SK-N-SH treated with all-trans-retinoic acid at 6 μM for 48 hours (cell line): Measurements from ENCODE around the gene EML6.

Source experiments
- ATAC-seq: fragments of 200-7000 bp; cut with Tn5 transposase; 3 replicates; pipeline ENCODE4 v1.9.1; 2020; ENCODE audit warnings: mild to moderate bottlenecking, moderate library complexity
- BACH2 ChIP-seq: fragments of 250-450 bp; sonication (Bioruptor Pico); IDR thresholded peaks from 2 replicates; pipeline ENCODE4 v1.9.0; 2021; ENCODE audit warnings: mild to moderate bottlenecking, borderline replicate concordance
- CSDC2 ChIP-seq: fragments of 250-450 bp; sonication (Bioruptor Pico); IDR thresholded peaks from 2 replicates; pipeline ENCODE4 v1.5.0; 2020; ENCODE audit warnings: mild to moderate bottlenecking, moderate library complexity
- ESRRG ChIP-seq: fragments of 250-450 bp; sonication (Bioruptor Pico); IDR thresholded peaks from 2 replicates; pipeline ENCODE4 v1.6.1; 2021; ENCODE audit warnings: mild to moderate bottlenecking
- ISL1 ChIP-seq: fragments of 250-450 bp; sonication (Bioruptor Pico); IDR thresholded peaks from 2 replicates; pipeline ENCODE4 v2.1.2; 2022; ENCODE audit warnings: mild to moderate bottlenecking, moderate library complexity
- OSR1 ChIP-seq: fragments of 250-450 bp; sonication (Bioruptor Pico); IDR thresholded peaks from 2 replicates; pipeline ENCODE4 v1.8.0; 2022; ENCODE audit warnings: moderate library complexity, mild to moderate bottlenecking, inconsistent platforms
- PPARA ChIP-seq: fragments of 250-450 bp; sonication (Bioruptor Pico); IDR thresholded peaks from 2 replicates; pipeline ENCODE4 v1.5.0; 2020; ENCODE audit warnings: mild to moderate bottlenecking, borderline replicate concordance
- RARB ChIP-seq: fragments of 250-450 bp; sonication (Bioruptor Pico); IDR thresholded peaks from 2 replicates; pipeline ENCODE4 v1.8.0; 2021; ENCODE audit warnings: mild to moderate bottlenecking, moderate library complexity
- SNAI2 ChIP-seq: fragments of 250-450 bp; sonication (Bioruptor Pico); IDR thresholded peaks from 2 replicates; pipeline ENCODE4 v1.5.0; 2020; ENCODE audit warnings: mild to moderate bottlenecking, moderate library complexity
- TCF4 ChIP-seq: fragments of 250-450 bp; sonication (Bioruptor Pico); IDR thresholded peaks from 2 replicates; pipeline ENCODE4 v1.8.0; 2021; ENCODE audit warnings: mild to moderate bottlenecking, moderate library complexity, borderline replicate concordance
- TOX ChIP-seq: fragments of 250-450 bp; sonication (Bioruptor Pico); IDR thresholded peaks from 2 replicates; pipeline ENCODE4 v1.8.0; 2021; ENCODE audit warnings: mild to moderate bottlenecking, moderate library complexity, borderline replicate concordance
- ZC3H10 ChIP-seq: fragments of 250-450 bp; sonication (Bioruptor Pico); IDR thresholded peaks from 2 replicates; pipeline ENCODE4 v1.5.1; 2021; ENCODE audit warnings: mild to moderate bottlenecking, moderate library complexity
- ZNF70 ChIP-seq: fragments of 450-650 bp; formaldehyde crosslinking; IDR thresholded peaks from 2 replicates; pipeline ENCODE4 v1.5.0; 2020; ENCODE audit warnings: mild to moderate bottlenecking, moderate library complexity
- ZNF8 ChIP-seq: fragments of 450-650 bp; formaldehyde crosslinking; IDR thresholded peaks from 2 replicates; pipeline ENCODE4 v1.5.0; 2020; ENCODE audit warnings: mild to moderate bottlenecking, moderate library complexity
- TF ChIP-seq, protein P1 (sequence below): fragments of 250-450 bp; sonication (Bioruptor Pico); IDR thresholded peaks from 2 replicates; pipeline ENCODE4 v1.5.1; 2020; ENCODE audit warnings: low read depth, mild to moderate bottlenecking, moderate library complexity
- TF ChIP-seq, protein P2 (sequence below): fragments of 250-450 bp; sonication (Bioruptor Pico); IDR thresholded peaks from 2 replicates; pipeline ENCODE4 v1.8.0; 2021; ENCODE audit warnings: low read depth, mild to moderate bottlenecking, moderate library complexity, borderline replicate concordance
- TF ChIP-seq, protein P3 (sequence below): fragments of 250-450 bp; sonication (Bioruptor Pico); IDR thresholded peaks from 2 replicates; pipeline ENCODE4 v1.5.1; 2021; ENCODE audit warnings: mild to moderate bottlenecking, moderate library complexity
- TF ChIP-seq, protein P4 (sequence below): fragments of 250-450 bp; sonication (Bioruptor Pico); IDR thresholded peaks from 2 replicates; pipeline ENCODE4 v1.5.0; 2020; ENCODE audit warnings: mild to moderate bottlenecking, moderate library complexity
- TF ChIP-seq, protein P5 (sequence below): fragments of 250-450 bp; sonication (Bioruptor Pico); IDR thresholded peaks from 2 replicates; pipeline ENCODE4 v1.8.0; 2020; ENCODE audit warnings: mild to moderate bottlenecking, moderate library complexity, borderline replicate concordance

Gene EML6

DNA sequence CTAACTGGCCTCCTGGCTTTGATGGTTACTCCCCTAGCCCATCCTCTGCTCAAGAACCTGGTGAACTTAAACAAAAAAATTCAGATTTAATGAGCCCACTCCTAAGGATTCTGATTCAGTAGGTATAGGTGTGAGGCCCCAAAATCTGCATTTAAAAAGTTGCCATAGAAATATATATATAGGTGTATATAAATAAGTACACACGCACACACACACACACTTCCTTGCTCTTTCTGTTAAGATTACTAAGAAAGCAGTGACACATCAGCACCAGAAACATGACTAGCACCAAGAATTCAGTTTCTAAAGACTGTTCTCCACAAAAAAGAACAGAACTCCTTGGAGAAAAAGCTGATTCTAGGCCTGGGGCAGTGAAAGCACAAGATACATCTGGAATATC lies 17.8 kb downstream of the EML6 start:
- ATAC-seq = no peak
- TF ChIP-seq TOX = no peak
- TF ChIP-seq ZC3H10 (CRISPR knock-in tag) = no peak
- TF ChIP-seq ISL1 (CRISPR knock-in tag) = no peak
- TF ChIP-seq, protein P1, sequence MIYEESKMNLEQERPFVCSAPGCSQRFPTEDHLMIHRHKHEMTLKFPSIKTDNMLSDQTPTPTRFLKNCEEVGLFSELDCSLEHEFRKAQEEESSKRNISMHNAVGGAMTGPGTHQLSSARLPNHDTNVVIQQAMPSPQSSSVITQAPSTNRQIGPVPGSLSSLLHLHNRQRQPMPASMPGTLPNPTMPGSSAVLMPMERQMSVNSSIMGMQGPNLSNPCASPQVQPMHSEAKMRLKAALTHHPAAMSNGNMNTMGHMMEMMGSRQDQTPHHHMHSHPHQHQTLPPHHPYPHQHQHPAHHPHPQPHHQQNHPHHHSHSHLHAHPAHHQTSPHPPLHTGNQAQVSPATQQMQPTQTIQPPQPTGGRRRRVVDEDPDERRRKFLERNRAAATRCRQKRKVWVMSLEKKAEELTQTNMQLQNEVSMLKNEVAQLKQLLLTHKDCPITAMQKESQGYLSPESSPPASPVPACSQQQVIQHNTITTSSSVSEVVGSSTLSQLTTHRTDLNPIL (CRISPR knock-in tag) = no peak
- no peak for TF ChIP-seq PPARA (CRISPR knock-in tag)
- TF ChIP-seq SNAI2 = no peak
- TF ChIP-seq, protein P2, sequence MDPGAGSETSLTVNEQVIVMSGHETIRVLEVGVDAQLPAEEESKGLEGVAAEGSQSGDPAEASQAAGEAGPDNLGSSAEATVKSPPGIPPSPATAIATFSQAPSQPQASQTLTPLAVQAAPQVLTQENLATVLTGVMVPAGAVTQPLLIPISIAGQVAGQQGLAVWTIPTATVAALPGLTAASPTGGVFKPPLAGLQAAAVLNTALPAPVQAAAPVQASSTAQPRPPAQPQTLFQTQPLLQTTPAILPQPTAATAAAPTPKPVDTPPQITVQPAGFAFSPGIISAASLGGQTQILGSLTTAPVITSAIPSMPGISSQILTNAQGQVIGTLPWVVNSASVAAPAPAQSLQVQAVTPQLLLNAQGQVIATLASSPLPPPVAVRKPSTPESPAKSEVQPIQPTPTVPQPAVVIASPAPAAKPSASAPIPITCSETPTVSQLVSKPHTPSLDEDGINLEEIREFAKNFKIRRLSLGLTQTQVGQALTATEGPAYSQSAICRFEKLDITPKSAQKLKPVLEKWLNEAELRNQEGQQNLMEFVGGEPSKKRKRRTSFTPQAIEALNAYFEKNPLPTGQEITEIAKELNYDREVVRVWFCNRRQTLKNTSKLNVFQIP (CRISPR knock-in tag) = no peak
- TF ChIP-seq CSDC2 = no peak
- TF ChIP-seq, protein P3, sequence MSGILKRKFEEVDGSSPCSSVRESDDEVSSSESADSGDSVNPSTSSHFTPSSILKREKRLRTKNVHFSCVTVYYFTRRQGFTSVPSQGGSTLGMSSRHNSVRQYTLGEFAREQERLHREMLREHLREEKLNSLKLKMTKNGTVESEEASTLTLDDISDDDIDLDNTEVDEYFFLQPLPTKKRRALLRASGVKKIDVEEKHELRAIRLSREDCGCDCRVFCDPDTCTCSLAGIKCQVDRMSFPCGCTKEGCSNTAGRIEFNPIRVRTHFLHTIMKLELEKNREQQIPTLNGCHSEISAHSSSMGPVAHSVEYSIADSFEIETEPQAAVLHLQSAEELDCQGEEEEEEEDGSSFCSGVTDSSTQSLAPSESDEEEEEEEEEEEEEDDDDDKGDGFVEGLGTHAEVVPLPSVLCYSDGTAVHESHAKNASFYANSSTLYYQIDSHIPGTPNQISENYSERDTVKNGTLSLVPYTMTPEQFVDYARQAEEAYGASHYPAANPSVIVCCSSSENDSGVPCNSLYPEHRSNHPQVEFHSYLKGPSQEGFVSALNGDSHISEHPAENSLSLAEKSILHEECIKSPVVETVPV (CRISPR knock-in tag) = no peak
- no peak for TF ChIP-seq ZNF70 (CRISPR knock-in tag)

DNA sequence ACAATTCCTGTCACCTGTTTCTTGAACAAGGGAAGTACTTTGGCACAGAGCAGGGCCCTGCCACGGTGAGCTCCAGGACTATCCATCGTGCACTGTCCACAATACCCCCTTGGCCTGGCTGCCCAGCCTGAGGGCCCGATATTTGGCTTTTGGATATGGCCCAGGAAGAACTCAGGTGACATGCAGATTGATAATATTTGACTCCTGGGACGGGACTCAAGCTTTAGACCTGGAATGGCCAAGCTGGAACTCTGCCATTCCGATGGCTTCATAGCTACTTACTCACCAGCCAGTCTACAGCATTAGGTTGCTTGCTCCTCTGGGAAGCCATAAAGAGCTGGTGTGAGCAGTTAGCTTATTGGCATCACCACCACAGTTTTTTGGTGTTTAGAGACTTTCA lies 26.6 kb downstream of the EML6 start:
- ATAC-seq = no peak
- no peak for TF ChIP-seq ZNF8 (CRISPR knock-in tag)
- no peak for TF ChIP-seq ISL1 (CRISPR knock-in tag)
- TF ChIP-seq TCF4 (CRISPR knock-in tag) = no peak
- TF ChIP-seq, protein P4, sequence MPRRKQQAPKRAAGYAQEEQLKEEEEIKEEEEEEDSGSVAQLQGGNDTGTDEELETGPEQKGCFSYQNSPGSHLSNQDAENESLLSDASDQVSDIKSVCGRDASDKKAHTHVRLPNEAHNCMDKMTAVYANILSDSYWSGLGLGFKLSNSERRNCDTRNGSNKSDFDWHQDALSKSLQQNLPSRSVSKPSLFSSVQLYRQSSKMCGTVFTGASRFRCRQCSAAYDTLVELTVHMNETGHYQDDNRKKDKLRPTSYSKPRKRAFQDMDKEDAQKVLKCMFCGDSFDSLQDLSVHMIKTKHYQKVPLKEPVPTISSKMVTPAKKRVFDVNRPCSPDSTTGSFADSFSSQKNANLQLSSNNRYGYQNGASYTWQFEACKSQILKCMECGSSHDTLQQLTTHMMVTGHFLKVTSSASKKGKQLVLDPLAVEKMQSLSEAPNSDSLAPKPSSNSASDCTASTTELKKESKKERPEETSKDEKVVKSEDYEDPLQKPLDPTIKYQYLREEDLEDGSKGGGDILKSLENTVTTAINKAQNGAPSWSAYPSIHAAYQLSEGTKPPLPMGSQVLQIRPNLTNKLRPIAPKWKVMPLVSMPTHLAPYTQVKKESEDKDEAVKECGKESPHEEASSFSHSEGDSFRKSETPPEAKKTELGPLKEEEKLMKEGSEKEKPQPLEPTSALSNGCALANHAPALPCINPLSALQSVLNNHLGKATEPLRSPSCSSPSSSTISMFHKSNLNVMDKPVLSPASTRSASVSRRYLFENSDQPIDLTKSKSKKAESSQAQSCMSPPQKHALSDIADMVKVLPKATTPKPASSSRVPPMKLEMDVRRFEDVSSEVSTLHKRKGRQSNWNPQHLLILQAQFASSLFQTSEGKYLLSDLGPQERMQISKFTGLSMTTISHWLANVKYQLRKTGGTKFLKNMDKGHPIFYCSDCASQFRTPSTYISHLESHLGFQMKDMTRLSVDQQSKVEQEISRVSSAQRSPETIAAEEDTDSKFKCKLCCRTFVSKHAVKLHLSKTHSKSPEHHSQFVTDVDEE = no peak
- TF ChIP-seq ESRRG (CRISPR knock-in tag) = no peak
- TF ChIP-seq, protein P5, sequence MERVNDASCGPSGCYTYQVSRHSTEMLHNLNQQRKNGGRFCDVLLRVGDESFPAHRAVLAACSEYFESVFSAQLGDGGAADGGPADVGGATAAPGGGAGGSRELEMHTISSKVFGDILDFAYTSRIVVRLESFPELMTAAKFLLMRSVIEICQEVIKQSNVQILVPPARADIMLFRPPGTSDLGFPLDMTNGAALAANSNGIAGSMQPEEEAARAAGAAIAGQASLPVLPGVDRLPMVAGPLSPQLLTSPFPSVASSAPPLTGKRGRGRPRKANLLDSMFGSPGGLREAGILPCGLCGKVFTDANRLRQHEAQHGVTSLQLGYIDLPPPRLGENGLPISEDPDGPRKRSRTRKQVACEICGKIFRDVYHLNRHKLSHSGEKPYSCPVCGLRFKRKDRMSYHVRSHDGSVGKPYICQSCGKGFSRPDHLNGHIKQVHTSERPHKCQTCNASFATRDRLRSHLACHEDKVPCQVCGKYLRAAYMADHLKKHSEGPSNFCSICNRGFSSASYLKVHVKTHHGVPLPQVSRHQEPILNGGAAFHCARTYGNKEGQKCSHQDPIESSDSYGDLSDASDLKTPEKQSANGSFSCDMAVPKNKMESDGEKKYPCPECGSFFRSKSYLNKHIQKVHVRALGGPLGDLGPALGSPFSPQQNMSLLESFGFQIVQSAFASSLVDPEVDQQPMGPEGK (CRISPR knock-in tag) = no peak
- no peak for TF ChIP-seq TOX
- no peak for TF ChIP-seq RARB (CRISPR knock-in tag)
- TF ChIP-seq, protein P1 (CRISPR knock-in tag) = no peak
- TF ChIP-seq SNAI2 = no peak
- no peak for TF ChIP-seq PPARA (CRISPR knock-in tag)
- TF ChIP-seq, all 23 proteins: peak for 0

DNA sequence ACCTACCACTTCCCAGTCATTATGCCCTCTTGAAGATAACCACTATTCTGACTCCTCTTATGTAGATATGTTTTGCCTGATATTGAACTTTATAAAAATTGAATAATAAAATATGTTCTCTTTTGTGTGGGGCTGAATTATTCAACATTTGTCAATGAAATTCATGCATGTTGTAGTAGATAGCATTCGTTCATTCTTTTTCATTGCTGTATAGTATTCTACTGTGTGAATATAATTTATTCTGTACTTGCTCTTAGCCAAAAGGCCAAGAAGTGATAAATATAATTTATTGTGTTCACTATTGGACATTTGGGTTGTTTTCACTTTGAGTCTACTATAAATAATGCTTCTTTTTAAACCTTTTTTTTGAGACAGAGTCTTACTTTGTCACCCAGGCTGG lies 29.0 kb downstream of the EML6 start:
- ATAC-seq = no peak
- TF ChIP-seq, protein P3 (CRISPR knock-in tag) = no peak
- TF ChIP-seq SNAI2 (no peak), OSR1 (CRISPR knock-in tag) (no peak), BACH2 (CRISPR knock-in tag) (no peak)
- TF ChIP-seq, protein P2 (CRISPR knock-in tag) = no peak
- TF ChIP-seq, protein P5 (CRISPR knock-in tag) = no peak
- TF ChIP-seq, protein P4 = no peak
